Small intestine (tissue), 7 donors: ENCODE results near the gene GNAI1. TPM values are rescaled to one million over a fixed set of nuclear protein-coding genes. Genes with fewer than 3 reads are reported as not detected.

Experiments used
- DNase-seq, 2 donors: peaks; one replicate each; pipeline versions ENCODE4 v3.0.0 to v3.0.0-alpha.2; 2013
- FAIRE-seq: peaks from 2 replicates; lab custom pipeline; 2012; peaks lifted over from hg19 to GRCh38; lab: Jason Lieb, UNC
- H3K27ac ChIP-seq, 3 donors: one replicate each; pipeline ENCODE4 v1.5.1; 2013; ENCODE audit warnings: low read length in 2 of 3, mild to moderate bottlenecking in 2 of 3, control low read depth in 1 of 3, inconsistent platforms in 1 of 3, low read depth in 1 of 3, moderate library complexity in 1 of 3
- H3K27me3 ChIP-seq, 3 donors: one replicate each; pipeline ENCODE4 v1.6.1; 2013; ENCODE audit warnings: low read length in 3 of 3, inconsistent platforms in 1 of 3; ENCODE audit not compliant: control insufficient read depth in 3 of 3, insufficient read depth in 3 of 3
- H3K36me3 ChIP-seq, 3 donors: one replicate each; pipeline ENCODE4 v1.6.1; 2013; ENCODE audit warnings: low read length in 3 of 3, inconsistent platforms in 1 of 3, low read depth in 1 of 3, mild to moderate bottlenecking in 1 of 3, moderate library complexity in 1 of 3; ENCODE audit not compliant: control insufficient read depth in 3 of 3, insufficient read depth in 2 of 3
- H3K4me1 ChIP-seq, 3 donors: one replicate each; pipeline ENCODE4 v1.6.1; 2013; ENCODE audit warnings: low read length in 2 of 3, inconsistent platforms in 1 of 3, low read depth in 1 of 3, mild to moderate bottlenecking in 1 of 3, moderate library complexity in 1 of 3; ENCODE audit not compliant: control insufficient read depth in 3 of 3, insufficient read depth in 2 of 3
- H3K4me3 ChIP-seq, 3 donors: one replicate each; pipeline ENCODE4 v1.5.1; 2013; ENCODE audit warnings: low read length in 3 of 3, control low read depth in 1 of 3, inconsistent platforms in 1 of 3, low read depth in 1 of 3, mild to moderate bottlenecking in 1 of 3, moderate library complexity in 1 of 3
- H3K9me3 ChIP-seq, 2 donors: one replicate each; pipeline ENCODE4 v1.6.1; 2013; ENCODE audit warnings: low read depth in 1 of 2, low read length in 1 of 2; ENCODE audit not compliant: control insufficient read depth in 2 of 2, insufficient read depth in 1 of 2
- WGBS, 3 donors: extraction: QIAGEN DNeasy Blood & Tissue Kit; methylation state at CpG; one replicate each; pipeline ENCODE4 v1.1.7; 2013; 5-methylcytosine and 5-hydroxymethylcytosine counted together
- polyA plus RNA-seq, 4 donors: library from polyadenylated mRNA; stranded (reverse) in 3 of 4; unstranded in 1 of 4; fragments of 200-250 nt in 3 of 4; fragments of 120-200 nt in 1 of 4; gene quantifications; one replicate each; pipeline versions ENCODE4 v1.2.1 to v1.2.3, GENCODE V29; 2013
- donor health status: healthy with polysubstance abuse.
- donor health status: control.
- donor health status: control.
- donor health status: Bipolar disorder and iron deficiency.
- donor health status: healthy.

GNAI1 gene
- polyA plus RNA-seq, 4 donors: 6.7 to 19.0 (median 8.6) TPM

- 82 to 93% (median 84%) methylated on average over 2 of the region's 2 CpGs for WGBS, 3 donors
- H3K9me3 ChIP-seq: no peaks in the 10 kb centered on the region
- no peaks in the 10 kb centered on the region for H3K4me1 ChIP-seq
- DNase-seq (no peak), FAIRE-seq (no peak)
- no peak overlapping the region for H3K4me3 ChIP-seq
- H3K27me3 ChIP-seq: no peaks in the 10 kb centered on the region
- H3K36me3 ChIP-seq: no peaks in the 10 kb centered on the region
- no peak overlapping the region for H3K27ac ChIP-seq
Observed at GRCh38 chr7:80230327-80230726, 95.7 kb downstream of the GNAI1 start.

GRCh38 chr7:80231707-80232106, 97.1 kb downstream of the GNAI1 start:
- no peaks in the 10 kb centered on the region for H3K4me1 ChIP-seq
- WGBS, 3 donors: 74 to 90% (median 88%) methylated on average over 2 of the region's 2 CpGs

GRCh38 chr7:80232979-80233724, 98.5 kb downstream of the GNAI1 start:
- DNase-seq (peak in 1 of 2 donors; percentile 49), FAIRE-seq (no peak)
- H3K4me3 ChIP-seq: no peak overlapping the region
- 67 to 71% (median 70%) methylated on average over 4 of the region's 4 CpGs for WGBS, 3 donors
- no peaks in the 10 kb centered on the region for H3K36me3 ChIP-seq
- H3K27me3 ChIP-seq: no peaks in the 10 kb centered on the region
- H3K4me1 ChIP-seq: no peaks in the 10 kb centered on the region
- H3K9me3 ChIP-seq: no peaks in the 10 kb centered on the region
- no peak overlapping the region for H3K27ac ChIP-seq

More at GRCh38 chr7:80231707-80232106, 97.1 kb downstream of the GNAI1 start:
- Histone ChIP-seq H3K4me3 (no peak overlapping the region), H3K36me3 (no peaks in the 10 kb centered on the region), H3K27me3 (no peaks in the 10 kb centered on the region), H3K27ac (no peak overlapping the region), H3K9me3 (no peaks in the 10 kb centered on the region)
- DNase-seq (no peak), FAIRE-seq (no peak)

GRCh38 chr7:80235334-80235733, 100.7 kb downstream of the GNAI1 start:
- WGBS, 3 donors: 74 to 90% (median 88%) methylated on average over 4 of the region's 4 CpGs
- DNase-seq (no peak), FAIRE-seq (no peak)
- no peak overlapping the region for H3K4me3 ChIP-seq
- H3K27ac ChIP-seq: no peak overlapping the region
- no peaks in the 10 kb centered on the region for H3K9me3 ChIP-seq
- H3K36me3 ChIP-seq: no peaks in the 10 kb centered on the region
- no peaks in the 10 kb centered on the region for H3K4me1 ChIP-seq
- no peaks in the 10 kb centered on the region for H3K27me3 ChIP-seq

GRCh38 chr7:80236681-80237080, 102.0 kb downstream of the GNAI1 start:
- no peak overlapping the region for H3K4me3 ChIP-seq
- WGBS, 3 donors: 76 to 86% (median 80%) methylated on average over 1 of the region's 1 CpG
- H3K27ac ChIP-seq: no peak overlapping the region
- FAIRE-seq (no peak), DNase-seq (no peak)
- no peaks in the 10 kb centered on the region for H3K27me3 ChIP-seq
- H3K4me1 ChIP-seq: no peaks in the 10 kb centered on the region
- H3K36me3 ChIP-seq: no peaks in the 10 kb centered on the region
- H3K9me3 ChIP-seq: no peaks in the 10 kb centered on the region

GRCh38 chr7:80240265-80241025, 105.8 kb downstream of the GNAI1 start:
- Histone ChIP-seq H3K4me1 (peaks cover 0 to 2% (median 0%) of the 10 kb centered on the region in 3 donors), H3K9me3 (no peaks in the 10 kb centered on the region), H3K27me3 (no peaks in the 10 kb centered on the region), H3K27ac (no peak overlapping the region), H3K4me3 (no peak overlapping the region), H3K36me3 (no peaks in the 10 kb centered on the region)
- no peak for FAIRE-seq
- no peak for DNase-seq
- WGBS, 3 donors: 89 to 93% (median 91%) methylated on average over 4 of the region's 4 CpGs

GRCh38 chr7:80241671-80242070, 107.0 kb downstream of the GNAI1 start:
- peaks cover 0 to 2% (median 0%) of the 10 kb centered on the region in 3 donors for H3K4me1 ChIP-seq
- no peaks in the 10 kb centered on the region for H3K27me3 ChIP-seq
- 88 to 100% (median 91%) methylated on average over 1 of the region's 1 CpG for WGBS, 3 donors
- no peak overlapping the region for H3K27ac ChIP-seq
- no peak overlapping the region for H3K4me3 ChIP-seq
- no peaks in the 10 kb centered on the region for H3K9me3 ChIP-seq
- FAIRE-seq (no peak), DNase-seq (no peak)
- H3K36me3 ChIP-seq: no peaks in the 10 kb centered on the region

- FAIRE-seq: no peak
- Histone ChIP-seq H3K4me3 (no peak overlapping the region), H3K4me1 (peaks cover 0 to 2% (median 0%) of the 10 kb centered on the region in 3 donors), H3K27ac (no peak overlapping the region), H3K27me3 (no peaks in the 10 kb centered on the region), H3K36me3 (no peaks in the 10 kb centered on the region), H3K9me3 (no peaks in the 10 kb centered on the region)
- no peak for DNase-seq
- 78 to 85% (median 80%) methylated on average over 4 of the region's 4 CpGs for WGBS, 3 donors
Observed at GRCh38 chr7:80243425-80243824, 108.8 kb downstream of the GNAI1 start.
